Vagina (tissue), 2 donors: ENCODE results near the gene AUH.

Experiments
- CTCF ChIP-seq, 3 experiments: fragments of 450-650 bp in 2 of 3; fragments of 200-600 bp in 1 of 3; sonication (generic) in 1 of 3; IDR thresholded peaks; one replicate each; pipeline ENCODE4 v1.5.1; 2017 to 2019; ENCODE audit warnings: antibody characterized with exemption in 3 of 3, mild to moderate bottlenecking in 2 of 3, moderate library complexity in 2 of 3
- POLR2A ChIP-seq, 2 donors: fragments of 450-650 bp; IDR thresholded peaks; one replicate each; pipeline ENCODE4 v1.6.1; 2017; ENCODE audit warnings: antibody characterized with exemption in 2 of 2, mild to moderate bottlenecking in 2 of 2, moderate library complexity in 2 of 2

GRCh38 chr9:91182429-91183225 lies 179.1 kb downstream of the AUH start:
- TF ChIP-seq CTCF (IDR thresholded peaks at IDR 0.05) (no peak), POLR2A (IDR thresholded peaks at IDR 0.05) (no peak)
